HUES48 (cell line): ENCODE results near the gene UNC13B.

Experiments
- H3K27ac ChIP-seq: one replicate; pipeline ENCODE4 v1.7.0; 2013; ENCODE audit warnings: low read depth, low read length, inconsistent platforms
- H3K27me3 ChIP-seq: 2 replicates; pipeline ENCODE4 v1.6.1; 2013; ENCODE audit warnings: mild to moderate bottlenecking, low read length; ENCODE audit not compliant: control insufficient read depth, insufficient read depth
- H3K36me3 ChIP-seq: 2 replicates; pipeline ENCODE4 v1.6.1; 2013; ENCODE audit warnings: low read length; ENCODE audit not compliant: control insufficient read depth, insufficient read depth
- H3K4me1 ChIP-seq: 2 replicates; pipeline ENCODE4 v1.6.1; 2013; ENCODE audit warnings: mild to moderate bottlenecking, low read length; ENCODE audit not compliant: control insufficient read depth, insufficient read depth
- H3K4me3 ChIP-seq: 2 replicates; pipeline ENCODE4 v1.5.1; 2013; ENCODE audit warnings: mild to moderate bottlenecking, low read depth, low read length
- H3K9ac ChIP-seq: 2 replicates; pipeline ENCODE4 v1.6.1; 2013; ENCODE audit warnings: mild to moderate bottlenecking, low read depth, low read length, moderate library complexity
- H3K9me3 ChIP-seq: 2 replicates; pipeline ENCODE4 v1.6.1; 2013; ENCODE audit warnings: low read length; ENCODE audit not compliant: control insufficient read depth, insufficient read depth

The UNC13B gene

GRCh38 chr9:35190203-35190602, 28.4 kb downstream of the UNC13B start:
- H3K4me1 ChIP-seq: no peaks in the 10 kb centered on the region
- H3K4me3 ChIP-seq: no peak overlapping the region

GRCh38 chr9:35191105-35191504, 29.3 kb downstream of the UNC13B start:
- no peaks in the 10 kb centered on the region for H3K4me1 ChIP-seq
- H3K4me3 ChIP-seq: no peak overlapping the region
- no peak overlapping the region for H3K9ac ChIP-seq

More at GRCh38 chr9:35190203-35190602, 28.4 kb downstream of the UNC13B start:
- Histone ChIP-seq H3K9ac (no peak overlapping the region), H3K9me3 (peaks cover 45% of the 10 kb centered on the region), H3K27ac (no peak overlapping the region), H3K27me3 (no peaks in the 10 kb centered on the region), H3K36me3 (0 out of 2 replicates have a peak, but pooled peaks cover 2% of the 10 kb centered on the region)

GRCh38 chr9:35193762-35194161, 32.0 kb downstream of the UNC13B start:
- H3K36me3 ChIP-seq: 0 out of 2 replicates have a peak, but pooled peaks cover 2% of the 10 kb centered on the region
- no peak overlapping the region for H3K9ac ChIP-seq
- no peak overlapping the region for H3K4me3 ChIP-seq
- H3K27ac ChIP-seq: no peak overlapping the region
- peaks cover 41% of the 10 kb centered on the region for H3K9me3 ChIP-seq
- no peaks in the 10 kb centered on the region for H3K4me1 ChIP-seq
- no peaks in the 10 kb centered on the region for H3K27me3 ChIP-seq

More at GRCh38 chr9:35191105-35191504, 29.3 kb downstream of the UNC13B start:
- Histone ChIP-seq H3K9me3 (peaks cover 44% of the 10 kb centered on the region), H3K27ac (no peak overlapping the region), H3K36me3 (0 out of 2 replicates have a peak, but pooled peaks cover 2% of the 10 kb centered on the region), H3K27me3 (no peaks in the 10 kb centered on the region)

GRCh38 chr9:35195683-35196082, 33.9 kb downstream of the UNC13B start:
- H3K27ac ChIP-seq: no peak overlapping the region
- H3K4me1 ChIP-seq: no peaks in the 10 kb centered on the region
- 0 out of 2 replicates have a peak, but pooled peaks cover 2% of the 10 kb centered on the region for H3K36me3 ChIP-seq
- H3K27me3 ChIP-seq: no peaks in the 10 kb centered on the region
- H3K9ac ChIP-seq: no peak overlapping the region
- no peak overlapping the region for H3K4me3 ChIP-seq
- peaks cover 28% of the 10 kb centered on the region for H3K9me3 ChIP-seq

GRCh38 chr9:35198191-35198590, 36.4 kb downstream of the UNC13B start:
- Histone ChIP-seq H3K36me3 (no peaks in the 10 kb centered on the region), H3K9me3 (peaks cover 5% of the 10 kb centered on the region), H3K27me3 (no peaks in the 10 kb centered on the region), H3K4me1 (no peaks in the 10 kb centered on the region), H3K9ac (no peak overlapping the region), H3K4me3 (no peak overlapping the region), H3K27ac (no peak overlapping the region)

GRCh38 chr9:35203528-35203927, 41.7 kb downstream of the UNC13B start:
- Histone ChIP-seq H3K27me3 (no peaks in the 10 kb centered on the region), H3K4me3 (no peak overlapping the region), H3K27ac (no peak overlapping the region), H3K9me3 (peaks cover 25% of the 10 kb centered on the region), H3K36me3 (no peaks in the 10 kb centered on the region), H3K4me1 (no peaks in the 10 kb centered on the region), H3K9ac (no peak overlapping the region)

- H3K9ac ChIP-seq: no peak overlapping the region
- no peaks in the 10 kb centered on the region for H3K27me3 ChIP-seq
- no peaks in the 10 kb centered on the region for H3K4me1 ChIP-seq
- H3K9me3 ChIP-seq: peaks cover 25% of the 10 kb centered on the region
- H3K27ac ChIP-seq: no peak overlapping the region
- no peak overlapping the region for H3K4me3 ChIP-seq
- no peaks in the 10 kb centered on the region for H3K36me3 ChIP-seq
Observed at GRCh38 chr9:35205340-35205739, 43.5 kb downstream of the UNC13B start.

GRCh38 chr9:35211854-35212253, 50.0 kb downstream of the UNC13B start:
- Histone ChIP-seq H3K36me3 (no peaks in the 10 kb centered on the region), H3K4me1 (no peaks in the 10 kb centered on the region), H3K4me3 (no peak overlapping the region), H3K9ac (no peak overlapping the region), H3K27me3 (no peaks in the 10 kb centered on the region), H3K27ac (no peak overlapping the region), H3K9me3 (no peaks in the 10 kb centered on the region)

GRCh38 chr9:35220659-35221338, 59.0 kb downstream of the UNC13B start:
- Histone ChIP-seq H3K9ac (no peak overlapping the region), H3K9me3 (no peaks in the 10 kb centered on the region), H3K36me3 (no peaks in the 10 kb centered on the region)

GRCh38 chr9:35225677-35226076, 63.9 kb downstream of the UNC13B start:
- Histone ChIP-seq H3K36me3 (no peaks in the 10 kb centered on the region), H3K4me1 (0 out of 2 replicates have a peak, but pooled peaks cover 2% of the 10 kb centered on the region), H3K27ac (no peak overlapping the region), H3K27me3 (no peaks in the 10 kb centered on the region), H3K4me3 (no peak overlapping the region), H3K9me3 (no peaks in the 10 kb centered on the region), H3K9ac (no peak overlapping the region)

More at GRCh38 chr9:35220659-35221338, 59.0 kb downstream of the UNC13B start:
- Histone ChIP-seq H3K4me3 (no peak overlapping the region), H3K27me3 (no peaks in the 10 kb centered on the region), H3K27ac (no peak overlapping the region), H3K4me1 (no peaks in the 10 kb centered on the region)

- Histone ChIP-seq H3K27me3 (no peaks in the 10 kb centered on the region), H3K4me1 (0 out of 2 replicates have a peak, but pooled peaks cover 2% of the 10 kb centered on the region), H3K4me3 (no peak overlapping the region), H3K27ac (no peak overlapping the region), H3K36me3 (no peaks in the 10 kb centered on the region), H3K9ac (no peak overlapping the region), H3K9me3 (no peaks in the 10 kb centered on the region)
Observed at GRCh38 chr9:35226651-35227050, 64.8 kb downstream of the UNC13B start.
